Glomerular visceral epithelial cell (primary cell): ENCODE data around the gene NFU1.
"Not testable (repeated sequence)": the region's sequence is repeated elsewhere in the genome, so short reads cannot be mapped to it uniquely, and the experiment has no call there.

Source experiments
- DNase-seq: peaks from one replicate; pipeline ENCODE4 v3.0.0-alpha.2; 2016; ENCODE audit errors: extremely low spot score

Gene NFU1

DNA sequence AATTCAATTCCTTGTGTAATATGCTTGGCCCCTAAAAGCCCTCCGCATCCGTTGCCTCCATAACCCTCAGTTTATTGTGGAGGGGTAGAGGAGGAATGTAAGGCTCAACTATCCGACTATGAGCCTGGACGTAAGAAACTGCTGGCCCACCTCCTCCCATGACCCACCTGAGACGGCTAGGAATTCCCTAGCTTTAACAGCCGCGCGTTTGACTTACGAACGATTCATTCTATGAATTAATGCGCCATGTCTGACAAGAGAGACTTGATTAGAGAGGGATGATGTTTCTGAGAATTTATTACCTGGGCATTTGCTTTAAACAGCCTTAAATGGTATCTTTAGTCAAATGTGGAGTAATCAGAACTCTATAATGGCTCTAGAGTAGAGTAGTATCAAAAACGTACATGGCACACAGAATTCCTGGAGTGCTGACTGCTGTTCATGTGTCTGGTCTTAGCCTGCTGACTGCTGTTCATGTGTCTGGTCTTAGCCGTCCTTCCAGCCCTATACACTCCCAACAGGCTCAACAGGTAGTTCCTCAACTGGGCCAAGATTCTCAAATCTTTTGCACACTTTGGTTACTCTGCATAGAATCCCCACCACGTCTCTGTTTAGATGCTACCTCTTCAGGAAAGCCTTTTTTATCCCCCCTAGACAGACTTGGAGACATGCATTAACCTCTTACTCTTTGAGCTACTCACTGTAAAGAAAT is 49.3 kb downstream of the NFU1 start:
- no peak for DNase-seq

DNA sequence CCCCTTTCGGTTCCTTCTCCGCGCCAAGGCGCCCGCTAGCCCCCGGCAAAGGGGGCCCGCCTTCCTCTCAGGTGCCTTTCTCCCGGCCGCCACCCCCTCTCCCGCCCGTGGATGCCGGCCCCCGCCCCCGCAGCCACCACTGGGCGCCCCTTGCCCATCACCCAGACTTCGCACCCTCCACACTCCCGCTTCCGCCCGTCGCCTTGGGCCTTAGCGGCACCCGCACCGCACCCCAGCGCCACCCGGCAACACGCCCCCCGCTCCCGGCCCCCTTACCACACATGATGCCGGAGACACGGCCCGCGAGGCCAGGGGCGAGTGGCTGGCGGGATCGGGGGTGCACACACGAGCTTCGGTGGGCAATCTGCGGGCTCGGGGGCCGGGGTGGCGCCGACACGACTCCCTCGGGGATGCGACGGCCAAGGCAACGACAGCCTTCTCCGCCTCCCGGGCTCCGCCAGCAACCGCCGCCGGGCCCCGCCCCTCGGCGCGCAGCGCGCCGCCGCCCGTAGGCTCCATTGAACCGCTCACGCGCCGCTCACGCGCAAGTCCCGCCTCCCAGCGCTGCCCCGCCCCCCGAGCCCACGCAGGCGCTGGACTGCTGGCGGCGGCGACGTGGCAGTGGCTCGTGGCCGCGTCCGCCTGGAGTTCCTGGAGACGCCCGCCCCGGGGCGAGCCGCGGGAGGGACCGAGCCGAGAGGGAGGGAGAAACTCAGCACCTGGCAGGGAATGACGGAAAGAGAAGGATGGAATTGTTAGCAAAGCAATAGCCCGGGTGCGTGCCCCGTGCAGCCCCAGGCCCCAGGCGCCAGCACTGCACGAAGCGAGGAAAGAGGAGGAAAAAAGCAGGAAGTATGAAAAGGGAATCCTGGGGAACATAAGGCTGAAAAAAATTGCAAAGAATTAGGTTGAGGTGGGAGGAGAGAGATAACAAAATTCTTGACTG is 50.2 kb downstream of the NFU1 start, which contains the start of gene GFPT1:
TSS of gene GFPT1 (minus strand) at position 439 of the 946 bp plus-strand sequence. CDS start at position 283, 156 bp downstream.
- DNase-seq: peak; percentile 95

DNA sequence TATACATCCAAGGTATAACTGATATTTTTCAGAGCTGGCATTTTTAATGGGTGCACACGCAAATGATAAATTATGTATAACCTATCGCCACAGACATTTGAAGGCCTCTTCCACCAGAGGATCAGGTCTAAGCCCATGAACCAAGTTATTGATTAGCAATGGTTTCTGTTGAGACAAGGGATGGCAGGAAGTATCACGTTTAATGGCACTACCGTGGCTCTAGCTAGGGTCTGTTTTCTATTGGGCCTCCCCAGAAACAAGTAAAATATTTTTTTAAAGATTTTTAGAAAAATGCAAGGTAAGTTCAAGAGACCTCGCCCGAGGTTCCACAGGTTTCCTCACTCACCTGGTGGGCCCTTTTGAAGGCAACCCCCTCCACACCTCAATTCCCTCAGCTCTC is 50.9 kb downstream of the NFU1 start:
- DNase-seq: no peak

DNA sequence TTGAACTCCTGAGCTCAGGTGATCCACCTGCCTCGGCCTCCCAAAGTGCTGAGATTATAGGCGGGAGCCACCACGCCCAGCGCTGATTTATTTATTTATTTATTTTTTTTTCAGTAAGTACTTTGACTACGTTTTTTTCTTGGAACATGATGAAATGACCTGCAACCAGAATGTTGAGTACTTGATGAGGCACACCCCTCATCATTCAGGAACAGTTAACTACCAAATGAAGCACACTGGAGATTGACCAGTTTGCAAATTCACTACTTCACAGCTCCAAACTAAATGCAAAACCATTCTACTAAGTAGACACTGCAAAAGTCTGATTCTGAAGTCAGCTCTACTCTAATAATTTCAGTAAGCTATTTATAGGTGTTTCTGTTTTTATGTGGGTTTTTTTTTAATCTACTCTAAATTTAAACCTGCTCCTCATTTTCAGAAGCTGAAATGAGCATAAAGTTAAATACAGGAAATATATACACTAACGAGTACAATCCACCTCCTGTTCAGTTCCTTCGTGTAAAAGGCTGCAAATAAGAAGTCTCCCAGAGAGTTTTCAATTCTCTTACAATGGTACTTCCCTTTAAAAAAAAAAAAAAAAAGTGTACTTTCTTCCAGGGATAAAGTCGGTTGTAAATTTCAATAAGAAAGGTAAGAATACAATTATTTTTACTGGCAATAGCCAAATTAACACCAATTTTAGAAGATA is 51.6 kb downstream of the NFU1 start:
- no peak for DNase-seq

DNA sequence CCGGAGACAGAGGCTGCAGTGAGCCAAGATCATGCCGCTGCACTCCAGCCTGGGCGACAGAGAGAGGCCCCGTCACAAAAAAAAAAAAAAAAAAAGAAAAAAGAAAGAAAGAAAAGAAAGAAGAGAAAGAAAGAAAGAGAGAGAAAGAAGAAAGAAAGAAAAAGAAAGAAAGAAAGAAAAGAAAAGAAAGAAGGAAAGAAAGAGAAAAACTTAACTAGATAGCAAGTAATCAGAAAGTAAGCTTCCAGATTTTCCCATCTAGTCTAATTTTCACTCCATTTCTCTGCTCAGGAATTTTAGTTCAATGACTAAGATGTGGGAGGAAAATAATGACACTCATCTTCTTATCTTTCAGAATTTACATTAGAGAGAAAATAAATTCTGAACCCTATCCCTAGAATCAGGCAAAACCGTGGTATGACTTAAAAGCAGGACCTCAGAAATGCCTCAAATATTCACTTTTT is 52.6 kb downstream of the NFU1 start:
- no peak for DNase-seq

DNA sequence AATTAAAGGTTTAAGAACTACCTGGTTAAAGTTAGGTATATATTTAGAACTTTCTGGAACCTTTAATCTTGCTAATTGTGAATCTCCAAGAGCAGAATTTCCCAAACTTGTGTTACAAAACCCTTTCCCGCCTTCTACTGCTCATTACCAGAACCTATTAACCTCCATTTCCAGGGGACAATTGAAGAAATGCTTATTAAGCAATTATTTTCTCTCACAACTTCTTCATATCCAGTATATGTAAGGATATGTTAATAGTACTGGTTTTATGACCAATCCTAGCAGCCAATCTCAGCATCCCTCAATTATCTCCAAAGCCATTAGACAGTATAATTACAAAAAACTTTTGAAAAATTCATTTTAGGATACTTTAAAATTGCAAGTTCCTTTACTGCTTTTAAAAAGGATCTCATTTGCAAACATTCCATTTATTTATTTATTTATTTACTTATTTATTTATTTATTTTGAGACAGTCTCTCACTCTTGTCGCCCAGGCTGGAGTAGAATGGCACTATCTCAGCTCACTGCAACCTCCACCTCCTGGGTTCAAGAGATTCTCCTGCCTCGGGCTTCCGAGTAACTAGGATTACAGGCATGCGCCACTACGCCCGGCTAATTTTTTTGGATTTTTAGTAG is 53.9 kb downstream of the NFU1 start:
- no peak for DNase-seq

DNA sequence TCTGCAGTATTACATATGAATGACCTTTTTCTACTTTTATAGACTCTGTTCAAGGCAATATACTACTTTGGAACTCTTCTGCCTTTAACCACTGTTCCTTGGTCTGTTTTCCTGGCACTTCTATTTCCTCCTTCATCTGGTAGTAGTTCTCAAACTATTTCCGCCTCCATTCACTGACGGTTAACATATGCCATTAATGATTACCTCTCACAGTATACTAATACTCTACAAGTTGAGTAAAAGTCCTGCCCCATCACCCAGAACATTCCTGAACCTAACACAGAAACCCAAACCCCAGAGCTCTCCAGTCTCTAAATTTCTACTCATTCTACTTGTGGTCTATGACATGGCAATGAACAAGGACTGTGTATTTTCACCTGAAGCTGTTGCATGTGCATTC is 54.7 kb downstream of the NFU1 start:
- DNase-seq: peak; percentile 65

DNA sequence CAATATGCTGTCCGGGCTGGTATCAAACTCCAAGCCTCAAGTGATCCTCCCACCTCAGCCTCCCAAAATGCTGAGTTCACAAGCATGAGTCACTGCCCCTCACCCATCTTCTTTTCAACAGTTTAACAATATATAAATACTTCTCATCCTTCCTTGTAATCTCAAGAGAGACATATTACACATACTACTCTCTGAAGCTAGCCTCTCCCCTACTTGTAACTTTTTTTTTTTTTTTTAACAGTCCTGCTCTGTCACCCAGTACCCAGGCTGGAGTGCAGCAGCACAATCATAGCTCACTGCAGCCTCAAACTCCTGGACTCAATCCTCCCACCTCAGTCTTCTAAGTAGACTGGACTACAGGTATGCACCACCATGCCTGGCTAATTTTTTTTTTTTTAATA is 55.9 kb downstream of the NFU1 start:
- no peak for DNase-seq

DNA sequence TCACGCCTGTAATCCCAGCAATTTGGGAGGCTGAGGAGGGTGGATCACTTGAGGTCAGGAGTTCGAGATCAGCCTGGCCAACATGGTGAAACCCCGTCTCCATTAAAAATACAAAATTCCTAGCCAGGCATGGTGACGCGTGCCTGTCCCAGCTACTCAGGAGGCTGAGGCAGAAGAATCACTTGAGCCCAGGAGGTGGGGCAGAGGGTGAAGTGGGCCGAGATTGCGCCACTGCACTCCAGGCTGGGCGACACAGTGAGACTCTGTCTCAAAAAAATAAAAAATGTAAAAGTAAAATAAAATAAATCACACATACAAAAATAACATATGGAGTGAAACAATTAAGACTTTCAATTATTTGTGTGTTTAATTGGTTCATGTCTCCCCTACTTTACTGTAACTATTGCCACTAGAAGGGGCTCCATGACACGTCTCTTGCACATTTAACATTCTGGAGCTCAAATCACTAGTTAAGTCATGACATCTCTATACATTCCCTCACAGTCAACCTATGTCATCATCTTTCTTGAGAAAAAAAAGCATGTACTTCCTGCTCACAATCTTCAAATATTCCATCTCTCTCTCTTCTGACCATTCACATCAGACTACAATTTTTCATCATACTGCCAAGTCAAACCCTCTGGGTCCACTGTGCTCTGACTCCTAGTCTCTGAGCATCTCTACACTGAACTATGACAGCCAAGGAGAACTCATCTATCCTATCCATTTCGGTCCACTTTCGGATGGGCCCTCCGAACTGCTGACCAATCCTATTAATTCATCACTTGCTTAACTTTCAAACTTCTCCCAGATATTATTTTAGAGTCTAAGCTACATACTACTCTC is 56.9 kb downstream of the NFU1 start:
- DNase-seq: no peak

DNA sequence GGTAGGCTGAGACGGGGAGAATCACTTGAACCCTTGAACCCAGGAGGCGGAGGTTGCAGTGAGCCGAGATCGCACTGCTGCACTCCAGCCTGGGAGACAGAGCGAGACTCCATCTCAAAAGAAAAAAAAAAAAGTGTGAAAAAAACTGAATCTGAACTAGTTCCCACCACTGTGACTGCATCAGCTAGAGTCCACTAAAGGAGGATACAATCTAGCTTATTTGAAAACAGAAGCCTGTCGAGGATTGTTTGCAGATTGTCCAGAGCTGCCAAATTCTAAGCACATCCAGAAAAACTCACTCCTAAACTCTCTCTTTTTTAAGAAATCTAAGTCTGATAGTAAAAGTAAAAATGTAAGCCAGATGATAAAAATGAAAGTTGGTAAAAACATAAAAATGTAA is 60.8 kb downstream of the NFU1 start:
- DNase-seq: no peak

DNA sequence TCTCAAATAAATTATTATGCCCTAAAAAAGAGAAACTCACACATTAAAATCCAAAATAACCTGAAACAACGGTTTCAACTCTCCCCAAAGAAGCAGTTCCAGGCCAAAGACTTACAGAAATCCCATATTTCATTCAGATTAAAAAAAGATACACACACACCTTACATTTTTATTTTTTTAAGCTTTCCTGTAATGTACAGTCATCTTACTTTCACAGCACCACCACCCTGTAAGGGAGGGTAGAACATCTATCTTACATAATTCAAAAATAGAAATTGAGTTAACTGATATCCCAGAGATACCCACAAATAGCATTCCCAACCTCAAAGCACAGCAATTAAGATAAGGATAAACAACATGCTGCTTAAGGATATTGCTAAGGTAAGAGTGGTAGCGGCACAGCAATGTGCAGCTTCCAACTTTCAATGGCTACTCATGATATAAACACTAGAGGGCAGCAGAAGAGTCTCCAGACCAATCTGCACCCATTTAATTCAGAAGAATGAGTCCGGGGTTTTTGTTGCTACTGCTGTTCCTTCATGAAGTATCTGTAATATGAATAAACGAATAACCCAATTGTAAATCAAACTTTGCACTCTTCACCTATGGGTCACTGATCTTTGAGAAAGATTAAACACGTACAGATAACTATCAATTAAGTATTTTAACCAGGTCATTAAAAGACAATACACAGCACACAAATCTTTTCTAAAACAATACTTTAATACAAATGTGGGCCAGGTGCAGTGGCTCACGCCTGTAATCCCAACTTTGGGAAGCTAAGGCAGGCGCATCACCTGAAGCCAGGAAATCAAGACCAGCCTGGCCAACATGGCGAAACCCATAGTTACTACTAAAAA is 61.5 kb downstream of the NFU1 start:
- DNase-seq: peak; percentile 37

DNA sequence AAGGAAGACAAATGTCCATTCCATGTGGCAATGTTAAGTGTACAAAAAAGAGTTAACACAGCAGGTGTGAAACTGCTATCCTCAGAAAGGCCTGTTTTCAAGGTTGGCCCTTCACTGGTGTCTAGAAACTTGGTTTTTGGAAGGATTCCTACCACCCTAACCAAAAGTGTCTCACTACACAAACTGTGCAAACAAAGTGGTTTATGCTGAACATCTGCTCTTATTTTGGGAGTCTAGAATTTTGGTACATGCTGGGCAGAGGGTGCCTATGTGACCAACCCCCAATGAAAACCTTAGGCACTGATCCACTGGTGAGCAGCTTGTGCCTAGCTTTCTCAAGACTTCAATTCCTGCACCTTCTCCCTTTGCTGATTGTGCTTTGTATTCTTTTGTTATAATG is 64.5 kb downstream of the NFU1 start:
- DNase-seq: no peak

DNA sequence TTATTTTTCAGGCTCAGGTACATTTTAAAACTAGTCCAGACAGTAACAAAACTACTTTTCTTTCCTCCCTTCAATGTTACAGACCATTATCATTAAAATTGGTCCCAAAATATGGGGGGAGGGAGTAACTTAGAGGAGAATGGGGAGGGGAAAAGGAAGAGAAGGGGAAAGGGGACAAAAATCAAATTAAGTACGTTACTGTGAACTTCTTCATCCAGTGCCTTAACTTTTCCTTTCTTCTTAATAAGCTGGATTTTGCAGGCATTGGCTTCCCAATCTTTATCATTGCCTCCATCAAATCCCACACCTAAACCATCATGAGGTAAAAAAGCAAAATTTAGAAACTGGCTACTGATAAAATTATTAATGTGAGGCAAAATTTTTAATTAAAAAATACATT is 67.4 kb downstream of the NFU1 start:
- DNase-seq: no peak

DNA sequence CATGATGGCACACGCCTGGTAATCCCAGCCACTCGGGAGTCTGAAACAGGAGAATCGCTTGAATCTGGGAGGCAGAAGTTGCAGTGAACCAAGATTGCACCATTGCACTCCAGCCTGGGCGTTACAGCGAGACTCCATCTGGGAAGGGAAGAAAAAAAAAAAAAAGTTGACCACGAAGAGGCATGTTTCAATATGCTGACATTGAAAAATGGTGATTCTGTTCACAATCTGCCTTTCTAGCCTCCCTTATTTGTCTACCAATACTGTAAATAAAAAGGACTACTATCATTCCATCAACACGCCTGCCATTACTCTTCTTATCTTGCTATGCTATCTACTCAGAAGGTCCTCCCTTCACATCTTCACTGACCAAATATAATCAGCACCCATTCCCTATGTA is 68.6 kb downstream of the NFU1 start:
- DNase-seq: no peak

DNA sequence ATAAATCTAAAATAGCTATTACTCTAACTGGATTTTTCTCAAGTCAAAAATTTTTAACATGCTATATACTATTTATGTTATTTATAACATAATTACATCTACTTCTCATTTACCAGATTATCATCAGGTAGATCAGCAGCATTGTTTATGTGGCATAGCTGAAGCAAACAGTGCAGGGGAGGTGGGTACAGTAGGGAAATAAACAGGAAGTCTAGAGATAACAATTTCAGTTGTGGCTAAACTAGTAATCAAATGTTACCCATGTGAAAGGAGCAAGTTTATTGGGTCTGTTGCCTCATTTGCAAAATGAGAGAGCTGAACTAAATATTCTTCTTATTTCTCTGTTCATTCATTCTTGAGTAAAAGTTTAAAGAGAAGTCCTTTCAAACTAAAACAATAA is 77.9 kb downstream of the NFU1 start:
- DNase-seq: no peak

DNA sequence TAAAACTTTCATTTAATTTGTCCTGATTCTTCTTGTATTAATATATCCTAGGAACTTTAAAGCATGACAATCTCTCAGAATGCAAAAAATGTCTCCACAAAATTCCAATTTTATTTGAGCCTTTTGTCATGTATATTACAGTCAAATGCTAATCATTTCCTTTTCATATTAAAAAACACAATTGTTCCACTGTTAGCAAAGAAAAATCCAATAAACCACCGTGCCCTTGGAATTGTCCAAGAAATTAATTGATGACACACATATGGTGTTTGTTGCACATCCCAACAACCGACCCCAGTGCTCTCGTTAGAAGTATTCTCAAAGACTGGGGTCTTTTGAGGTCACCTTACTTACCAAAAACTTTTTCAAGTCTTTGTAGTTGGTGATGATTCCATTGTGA is 78.3 kb downstream of the NFU1 start:
- no peak for DNase-seq

DNA sequence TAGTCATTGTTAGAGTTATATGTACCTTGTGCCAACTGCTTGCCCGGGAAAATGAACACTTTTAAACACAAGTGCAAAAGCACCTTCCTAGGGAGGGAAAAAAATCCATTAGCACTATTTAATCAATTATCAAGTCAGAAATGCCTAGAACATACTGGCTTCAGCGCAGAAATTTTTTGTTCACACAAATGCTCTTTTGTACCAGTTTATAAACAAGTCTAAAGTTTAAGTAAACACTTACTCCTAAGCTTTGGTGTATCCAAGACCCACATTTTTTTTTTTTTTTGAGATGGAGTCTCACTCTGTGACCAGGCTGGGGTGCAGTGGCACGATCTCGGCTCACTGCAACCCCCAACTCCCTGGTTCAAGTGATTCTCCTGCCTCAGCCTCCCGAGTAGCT is 80.8 kb downstream of the NFU1 start:
- DNase-seq: no peak

DNA sequence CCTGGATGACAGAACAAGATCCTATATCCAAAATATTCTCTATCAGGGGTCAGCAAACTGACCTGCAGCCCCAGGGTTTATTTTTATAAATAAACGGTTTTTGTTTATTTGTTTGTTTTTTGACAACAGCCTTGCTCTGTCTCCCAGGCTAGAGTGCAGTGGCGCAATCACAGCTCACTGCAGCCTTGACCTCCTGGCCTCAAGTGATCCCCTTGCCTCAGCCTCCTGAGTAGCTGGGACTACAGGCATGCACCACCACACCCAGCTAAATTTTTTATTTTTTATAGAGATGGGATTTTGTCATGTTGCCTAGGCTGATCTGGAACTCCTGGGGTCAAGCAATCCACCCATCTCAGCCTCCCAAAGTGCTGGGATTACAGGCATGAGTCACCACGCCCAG is 82.3 kb downstream of the NFU1 start:
- not testable (repeated sequence) for DNase-seq

DNA sequence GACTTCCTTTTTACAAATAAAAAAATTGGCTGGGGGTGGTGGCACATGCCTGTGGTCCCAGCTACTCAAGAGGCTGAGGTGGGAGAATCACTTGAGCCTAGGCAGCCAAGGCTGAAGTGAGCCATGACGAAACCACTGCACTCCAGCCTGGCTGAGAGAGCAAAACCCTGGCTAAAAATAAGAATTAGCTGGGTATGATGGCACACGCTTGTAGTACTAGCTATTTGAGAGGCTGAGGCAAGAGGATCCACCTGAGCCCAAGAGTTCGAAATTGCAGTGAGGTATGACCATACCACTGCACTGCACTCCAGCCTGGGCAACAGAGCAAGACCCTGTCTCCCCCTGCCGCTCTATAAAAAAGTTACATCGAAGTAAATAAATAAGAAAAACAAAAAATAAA is 83.9 kb downstream of the NFU1 start:
- DNase-seq: no peak

DNA sequence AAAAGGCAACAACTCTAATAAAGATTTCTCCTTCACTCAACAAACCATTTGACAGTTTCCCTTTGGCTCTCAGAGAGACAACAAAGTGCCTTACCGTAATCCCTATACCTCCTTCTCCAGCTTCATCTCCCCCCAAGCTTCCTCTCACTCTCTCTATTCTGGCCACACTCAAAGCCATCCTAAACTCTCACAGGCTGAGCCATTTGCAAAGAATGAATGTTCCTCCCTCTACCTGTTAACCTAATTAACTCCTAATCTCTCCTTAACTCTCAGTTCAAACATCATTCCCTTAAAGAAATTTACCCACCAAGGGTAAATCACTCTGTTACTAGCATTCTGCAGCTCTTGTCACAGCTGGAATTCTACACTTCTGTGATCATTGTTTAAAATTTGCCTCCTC is 88.5 kb downstream of the NFU1 start:
- no peak for DNase-seq
